IMR-90 (cell line): ENCODE data around the gene AKR1C8. TPM values are rescaled to one million over a fixed set of nuclear protein-coding genes. Genes with fewer than 3 reads are reported as not detected.
"Not testable (repeated sequence)": the region's sequence is repeated elsewhere in the genome, so short reads cannot be mapped to it uniquely, and the experiment has no call there.

Source experiments
- ATAC-seq: fragments of 200-7000 bp; cut with Tn5 transposase; 2 replicates; pipeline ENCODE4 v1.9.1; 2020; ENCODE audit warnings: low read depth, mild to moderate bottlenecking, moderate library complexity
- BruUV-seq: library from RNA; stranded (reverse); fragments of 400-500 nt; replicated peaks from 2 replicates; lab custom pipeline; 2021; lab: Mats Ljungman, UMichigan
- CTCF ChIA-PET: fragments of 300-600 bp; formaldehyde crosslinking; extraction: SDS; loops from one replicate; lab custom pipeline; 2021; ENCODE audit warnings: antibody characterized with exemption; lab: Yijun Ruan, JAX
- POLR2A ChIA-PET: fragments of 300-600 bp; sonication (Branson Sonifier 250); formaldehyde crosslinking; loops from one replicate; lab custom pipeline; 2022; ENCODE audit warnings: antibody characterized with exemption; ENCODE audit not compliant: unreplicated experiment; lab: Charles Lee
- DNase-seq: peaks from one replicate; pipeline ENCODE4 v3.0.0; 2013
- H2AFZ ChIP-seq: replicated peaks from 2 replicates; pipeline ENCODE3; 2013; ENCODE audit warnings: low read length, mild to moderate bottlenecking; ENCODE audit not compliant: poor library complexity
- H2AK5ac ChIP-seq: 2 replicates; pipeline ENCODE4 v1.6.1; 2013; ENCODE audit warnings: low read depth, low read length, inconsistent platforms
- H2AK9ac ChIP-seq: replicated peaks from 2 replicates; pipeline ENCODE3; 2013; ENCODE audit warnings: mild to moderate bottlenecking, low read depth, low read length, moderate library complexity; ENCODE audit not compliant: poor library complexity
- H2BK120ac ChIP-seq: 2 replicates; pipeline ENCODE4 v1.6.1; 2013; ENCODE audit warnings: low read depth, low read length, inconsistent platforms
- H2BK15ac ChIP-seq: 3 replicates; pipeline ENCODE4 v1.6.1; 2013; ENCODE audit warnings: low read depth, low read length, inconsistent platforms
- H2BK20ac ChIP-seq: 2 replicates; pipeline ENCODE4 v1.6.1; 2013; ENCODE audit warnings: low read depth, mild to moderate bottlenecking, inconsistent platforms, low read length, moderate library complexity
- H2BK5ac ChIP-seq: 2 replicates; pipeline ENCODE4 v1.6.1; 2013; ENCODE audit warnings: mild to moderate bottlenecking, low read depth, low read length, inconsistent platforms; ENCODE audit not compliant: poor library complexity, severe bottlenecking
- H3K14ac ChIP-seq: replicated peaks from 2 replicates; pipeline ENCODE4 v1.6.1; 2013; ENCODE audit warnings: low read depth, low read length, inconsistent platforms
- H3K18ac ChIP-seq: 2 replicates; pipeline ENCODE4 v1.6.1; 2013; ENCODE audit warnings: low read depth, low read length, control low read depth
- H3K23ac ChIP-seq: 2 replicates; pipeline ENCODE4 v1.6.1; 2013; ENCODE audit warnings: low read depth, low read length, inconsistent platforms
- H3K27ac ChIP-seq: 2 replicates; pipeline ENCODE4 v1.5.1; 2013; ENCODE audit warnings: mild to moderate bottlenecking, control low read depth, low read length; ENCODE audit not compliant: insufficient read depth
- H3K27me3 ChIP-seq: 2 replicates; pipeline ENCODE4 v1.6.1; 2013; ENCODE audit warnings: low read length; ENCODE audit not compliant: control insufficient read depth, insufficient read depth
- H3K36me3 ChIP-seq: 2 replicates; pipeline ENCODE4 v1.6.1; 2013; ENCODE audit warnings: low read length, mixed read lengths; ENCODE audit not compliant: control insufficient read depth, insufficient read depth
- H3K4ac ChIP-seq: 2 replicates; pipeline ENCODE4 v1.6.1; 2013; ENCODE audit warnings: low read depth, low read length, inconsistent platforms
- H3K4me1 ChIP-seq: 2 replicates; pipeline ENCODE4 v1.6.1; 2013; ENCODE audit warnings: low read length, mixed read lengths; ENCODE audit not compliant: control insufficient read depth, insufficient read depth
- H3K4me2 ChIP-seq: 2 replicates; pipeline ENCODE4 v1.6.1; 2013; ENCODE audit warnings: low read depth, mild to moderate bottlenecking, control low read depth, low read length, moderate library complexity
- H3K4me3 ChIP-seq: 2 replicates; pipeline ENCODE4 v1.5.1; 2013; ENCODE audit warnings: low read depth, mild to moderate bottlenecking, control low read depth, low read length, moderate library complexity; ENCODE audit not compliant: insufficient read depth
- H3K56ac ChIP-seq: 2 replicates; pipeline ENCODE4 v1.6.1; 2013; ENCODE audit warnings: low read length, inconsistent platforms; ENCODE audit not compliant: insufficient read depth; ENCODE audit errors: extremely low read depth
- H3K79me1 ChIP-seq, 2 experiments: 2 replicates each; pipeline ENCODE4 v1.6.1; 2013; ENCODE audit warnings: low read length in 2 of 2, inconsistent platforms in 1 of 2, low read depth in 1 of 2
- H3K9ac ChIP-seq: 2 replicates; pipeline ENCODE4 v1.6.1; 2013; ENCODE audit warnings: low read depth, low read length, control low read depth
- H3K9me1 ChIP-seq: 2 replicates; pipeline ENCODE4 v1.6.1; 2013; ENCODE audit warnings: low read length, inconsistent platforms; ENCODE audit not compliant: insufficient read depth
- H3K9me3 ChIP-seq: 2 replicates; pipeline ENCODE4 v1.6.1; 2013; ENCODE audit warnings: low read length; ENCODE audit not compliant: control insufficient read depth, insufficient read depth
- H4K20me1 ChIP-seq: 2 replicates; pipeline ENCODE4 v1.6.1; 2013; ENCODE audit warnings: low read length, inconsistent platforms; ENCODE audit not compliant: insufficient read depth
- H4K5ac ChIP-seq: 2 replicates; pipeline ENCODE4 v1.6.1; 2013; ENCODE audit warnings: mild to moderate bottlenecking, low read depth, low read length, control low read depth
- H4K8ac ChIP-seq, 2 experiments: 2 replicates each; pipeline ENCODE4 v1.6.1; 2013; ENCODE audit warnings: low read depth in 2 of 2, low read length in 2 of 2, control low read depth in 1 of 2, inconsistent platforms in 1 of 2
- H4K91ac ChIP-seq: 2 replicates; pipeline ENCODE4 v1.6.1; 2013; ENCODE audit warnings: low read depth, low read length, inconsistent platforms; ENCODE audit not compliant: insufficient read depth
- CTCF ChIP-seq: conservative IDR thresholded peaks from 2 replicates; pipeline ENCODE4 v1.5.1; 2012; ENCODE audit warnings: mild to moderate bottlenecking, low read depth, low read length, improper control_type of control experiment
- ELK1 ChIP-seq: fragments of 150-350 bp; IDR thresholded peaks from 2 replicates; pipeline ENCODE4 v1.6.1; 2016; ENCODE audit warnings: low read depth, mild to moderate bottlenecking, low read length, moderate library complexity, borderline replicate concordance
- MAFK ChIP-seq: IDR thresholded peaks from 2 replicates; pipeline ENCODE4 v1.6.1; 2012; ENCODE audit warnings: low read depth, low read length, improper control_type of control experiment
- MXI1 ChIP-seq: IDR thresholded peaks from 2 replicates; pipeline ENCODE4 v1.6.1; 2012; ENCODE audit warnings: low read depth, mild to moderate bottlenecking, low read length, moderate library complexity, borderline replicate concordance
- RCOR1 ChIP-seq: IDR thresholded peaks from 2 replicates; pipeline ENCODE4 v1.6.1; 2012; ENCODE audit warnings: mild to moderate bottlenecking, low read length, improper control_type of control experiment; ENCODE audit not compliant: insufficient replicate concordance
- WGBS, 2 experiments: methylation state at CpG; one replicate each; pipeline versions ENCODE4 v1.1.5 to v1.1.7; 2013; ENCODE audit warnings: missing lambda C conversion rate in 2 of 2; ENCODE audit not compliant: insufficient read length in 1 of 2; ENCODE audit errors: extremely low coverage in 2 of 2; 5-methylcytosine and 5-hydroxymethylcytosine counted together
- dilution Hi-C: fragments of 300-500 bp; cut with HindIII; formaldehyde crosslinking; loops from one replicate; pipeline ENCODE4 v1.14.3; 2018; ENCODE audit warnings: low sequenced_read_pairs; ENCODE audit not compliant: unreplicated experiment
- in situ Hi-C: fragments of 300-500 bp; cut with MboI; formaldehyde crosslinking; loops from 3 replicates; pipeline ENCODE4 v1.14.3; 2019; ENCODE audit warnings: low sequenced_read_pairs, inconsistent platforms, mixed read lengths
- intact Hi-C: fragments of 100-400 bp; cut with micrococcal nuclease; formaldehyde crosslinking; loops from 2 replicates; pipeline ENCODE4 v1.10.0; 2022
- polyA plus RNA-seq, 3 experiments: library from polyadenylated mRNA; depleted of rRNA; stranded (reverse); fragments of >200 nt; gene quantifications; 2 replicates each; pipeline ENCODE4 v1.2.3, GENCODE V29; 2012; ENCODE audit warnings: low replicate concordance in 1 of 3
- total RNA-seq: library from RNA; depleted of rRNA; stranded (reverse); fragments of >200 nt; gene quantifications from 2 replicates; pipeline ENCODE4 v1.2.3, GENCODE V29; 2012

Gene AKR1C8
- total and polyA plus RNA-seq, 2 of the 4 experiments (the other 2 are of a cell fraction), result not detected

GRCh38 chr10:5116621-5117020 is 68.3 kb downstream of the AKR1C8 start:
- no TSS peak for BruUV-seq
- POLR2A ChIA-PET, result no interaction called here
- DNase-seq (no peak), ATAC-seq (no peak)
- Histone ChIP-seq H4K20me1 (no peaks in the 10 kb centered on the region), H2AFZ (no peak overlapping the region), H3K27me3 (no peaks in the 10 kb centered on the region), H3K9me3 (no peaks in the 10 kb centered on the region), H3K56ac (no peak overlapping the region), H2AK5ac (no peak overlapping the region), H2BK20ac (no peak overlapping the region), H3K23ac (no peak overlapping the region), H2BK120ac (no peak overlapping the region), H3K79me1 (no peaks in the 10 kb centered on the region), H3K9ac (no peak overlapping the region), H3K14ac (no peak overlapping the region), H4K91ac (no peak overlapping the region), H3K27ac (no peak overlapping the region), H3K4ac (no peak overlapping the region), H3K9me1 (no peaks in the 10 kb centered on the region), H4K5ac (no peak overlapping the region), H3K18ac (no peak overlapping the region), H3K4me1 (no peaks in the 10 kb centered on the region), H2BK5ac (no peak overlapping the region), H3K36me3 (no peaks in the 10 kb centered on the region), H3K4me2 (no peak overlapping the region), H3K4me3 (no peak overlapping the region), H2AK9ac (no peak overlapping the region), H4K8ac (no peak overlapping the region), H2BK15ac (no peak overlapping the region)
- WGBS, 2 experiments, result no CpG with 5 or more reads among the region's 5 CpGs
- intact Hi-C loops, result no loop called here
- in situ Hi-C loops, result no loop called here
- CTCF ChIA-PET, result no interaction called here
- TF ChIP-seq CTCF (no peak), RCOR1 (no peak), MXI1 (no peak), MAFK (no peak), ELK1 (no peak)
- dilution Hi-C loops, result no loop called here

- POLR2A ChIA-PET, H3K36me3 ChIP-seq, H2AK9ac ChIP-seq, H3K79me1 ChIP-seq, H3K18ac ChIP-seq, H3K9me3 ChIP-seq, H4K91ac ChIP-seq, H2BK15ac ChIP-seq, H3K23ac ChIP-seq, H3K9me1 ChIP-seq, H4K5ac ChIP-seq, ATAC-seq, H3K27me3 ChIP-seq, H3K4me3 ChIP-seq, H4K8ac ChIP-seq, H3K4ac ChIP-seq, BruUV-seq, H3K14ac ChIP-seq, H2BK5ac ChIP-seq, dilution Hi-C loops, H3K9ac ChIP-seq, H3K56ac ChIP-seq, H3K4me2 ChIP-seq, H2AK5ac ChIP-seq, H3K27ac ChIP-seq, H2AFZ ChIP-seq, DNase-seq, H2BK120ac ChIP-seq, H3K4me1 ChIP-seq, in situ Hi-C loops, H4K20me1 ChIP-seq, H2BK20ac ChIP-seq, CTCF ChIA-PET: not testable (repeated sequence)
- no CpG with 5 or more reads among the region's 12 CpGs for WGBS, 2 experiments
- intact Hi-C loops, result loop anchor here (10.0 kb wide), 1 partner anchor 55 kb away; no protein-coding TSS in a partner anchor
Measured at GRCh38 chr10:5109861-5110260, 75.1 kb downstream of the AKR1C8 start.
